SK-N-SH (cell line): ENCODE data around the gene TBC1D9B. TPM values are rescaled to one million over a fixed set of nuclear protein-coding genes. Genes with fewer than 3 reads are reported as not detected.

Source experiments
- CTCF ChIA-PET: fragments of 300-600, 350-600 bp; formaldehyde crosslinking; extraction: SDS; loops from one replicate; lab custom pipeline; 2021; lab: Yijun Ruan, JAX
- POLR2A ChIA-PET: fragments of 350-600 bp; sonication (Branson Sonifier 250); formaldehyde crosslinking; extraction: SDS; loops from one replicate; lab custom pipeline; 2020; ENCODE audit warnings: antibody characterized with exemption, inconsistent platforms; lab: Yijun Ruan, JAX
- DNase-seq: peaks from one replicate; pipeline ENCODE4 v3.0.0; 2012
- H2AFZ ChIP-seq: fragments of 200-600 bp; sonication (generic); 2 replicates; pipeline ENCODE4 v1.8.1; 2016; ENCODE audit warnings: antibody characterized with exemption, mild to moderate bottlenecking, low read depth
- H3F3A ChIP-seq: fragments of 200-600 bp; sonication (generic); replicated peaks from 2 replicates; pipeline ENCODE3; 2016; ENCODE audit warnings: antibody characterized with exemption, mild to moderate bottlenecking; ENCODE audit not compliant: insufficient read depth
- H3K27ac ChIP-seq, 2 experiments: fragments of 200-500 bp in 1 of 2; fragments of 200-600 bp in 1 of 2; sonication (Bioruptor generic) in 1 of 2; sonication (generic), shearing (Covaris generic) in 1 of 2; 2 replicates each; pipeline versions ENCODE4 v1.5.1 to v1.6.1; 2014 to 2016; ENCODE audit warnings: low read depth in 2 of 2, inconsistent platforms in 1 of 2, low read length in 1 of 2, mild to moderate bottlenecking in 1 of 2, mixed read lengths in 1 of 2
- H3K27me3 ChIP-seq: fragments of 200-600 bp; sonication (generic), shearing (Covaris generic); 2 replicates; pipeline ENCODE4 v1.6.1; 2016; ENCODE audit warnings: mixed run types; ENCODE audit not compliant: insufficient read depth
- H3K36me3 ChIP-seq, 2 experiments: fragments of 200-500 bp in 1 of 2; fragments of 200-600 bp in 1 of 2; sonication (Bioruptor generic) in 1 of 2; sonication (generic) in 1 of 2; replicated peaks in 1 of 2; 2 replicates each; pipeline versions ENCODE3 to v1.5.1; 2014 to 2016; ENCODE audit warnings: low read length in 1 of 2, mild to moderate bottlenecking in 1 of 2; ENCODE audit not compliant: insufficient read depth in 2 of 2, control insufficient read depth in 1 of 2
- H3K4me1 ChIP-seq, 2 experiments: fragments of 200-500 bp in 1 of 2; fragments of 200-600 bp in 1 of 2; sonication (Bioruptor generic) in 1 of 2; sonication (generic), shearing (Covaris generic) in 1 of 2; 2 replicates each; pipeline versions ENCODE4 v1.5.1 to v1.6.1; 2014 to 2016; ENCODE audit warnings: low read depth in 1 of 2, low read length in 1 of 2, mixed run types in 1 of 2; ENCODE audit not compliant: insufficient read depth in 2 of 2, control insufficient read depth in 1 of 2
- H3K4me2 ChIP-seq: fragments of 200-600 bp; sonication (generic), shearing (Covaris generic); 2 replicates; pipeline ENCODE4 v1.6.1; 2017; ENCODE audit warnings: mixed run types
- H3K4me3 ChIP-seq, 2 experiments: fragments of 200-500 bp in 1 of 2; fragments of 200-600 bp in 1 of 2; sonication (Bioruptor generic) in 1 of 2; sonication (generic), shearing (Covaris generic) in 1 of 2; 2 replicates each; pipeline versions ENCODE4 v1.5.1 to v1.8.1; 2014 to 2016; ENCODE audit warnings: low read depth in 2 of 2, inconsistent platforms in 1 of 2, low read length in 1 of 2, mild to moderate bottlenecking in 1 of 2, mixed read lengths in 1 of 2, moderate library complexity in 1 of 2
- H3K79me2 ChIP-seq: fragments of 200-600 bp; sonication (generic); 2 replicates; pipeline ENCODE4 v1.8.1; 2017; ENCODE audit warnings: mild to moderate bottlenecking; ENCODE audit not compliant: insufficient read depth
- H3K9ac ChIP-seq: fragments of 200-600 bp; sonication (generic); 2 replicates; pipeline ENCODE4 v1.6.1; 2017; ENCODE audit warnings: mixed run types
- H3K9me2 ChIP-seq: fragments of 200-600 bp; sonication (generic); 2 replicates; pipeline ENCODE4 v1.6.1; 2017; ENCODE audit warnings: mixed run types
- H3K9me3 ChIP-seq: fragments of 200-600 bp; sonication (generic); 2 replicates; pipeline ENCODE4 v1.6.1; 2017; ENCODE audit warnings: mixed run types, mild to moderate bottlenecking, moderate library complexity
- H4K20me1 ChIP-seq: fragments of 200-600 bp; sonication (generic); 2 replicates; pipeline ENCODE4 v1.6.1; 2017; ENCODE audit warnings: mild to moderate bottlenecking, mixed run types; ENCODE audit not compliant: insufficient read depth
- CHD2 ChIP-seq: fragments of 150-350 bp; IDR thresholded peaks from 2 replicates; pipeline ENCODE4 v1.6.1; 2018; ENCODE audit warnings: low read length; ENCODE audit not compliant: partially characterized antibody
- ELF1 ChIP-seq: IDR thresholded peaks from 2 replicates; pipeline ENCODE4 v1.4.0; 2012
- EP300 ChIP-seq, 2 experiments: IDR thresholded peaks; 2 replicates each; pipeline versions ENCODE4 v1.4.0 to v1.6.1; 2012; ENCODE audit warnings: borderline replicate concordance in 1 of 2, low read depth in 1 of 2, low read length in 1 of 2
- FOSL2 ChIP-seq: IDR thresholded peaks from 2 replicates; pipeline ENCODE4 v1.4.0; 2012; ENCODE audit warnings: low read depth, mild to moderate bottlenecking, moderate library complexity, borderline replicate concordance
- FOXM1 ChIP-seq: IDR thresholded peaks from 2 replicates; pipeline ENCODE4 v1.4.0; 2012; ENCODE audit warnings: low read depth, mild to moderate bottlenecking
- GABPA ChIP-seq: IDR thresholded peaks from 2 replicates; pipeline ENCODE4 v1.4.0; 2012; ENCODE audit warnings: low read depth, mild to moderate bottlenecking
- GATA2 ChIP-seq: sonication (generic); formaldehyde crosslinking; IDR thresholded peaks from 2 replicates; pipeline ENCODE4 v1.5.0; 2020; ENCODE audit warnings: mild to moderate bottlenecking, missing genetic modification reagents
- JUND ChIP-seq: IDR thresholded peaks from 2 replicates; pipeline ENCODE4 v1.4.0; 2012
- SMC3 ChIP-seq: IDR thresholded peaks from 2 replicates; pipeline ENCODE4 v1.6.1; 2012; ENCODE audit warnings: low read depth, low read length, improper control_type of control experiment
- YY1 ChIP-seq: IDR thresholded peaks from 2 replicates; pipeline ENCODE4 v1.4.0; 2012; ENCODE audit warnings: low read depth, mild to moderate bottlenecking
- WGBS: methylation state at CpG from one replicate; pipeline ENCODE4 v1.1.6; 2017; ENCODE audit warnings: low lambda C conversion rate; 5-methylcytosine and 5-hydroxymethylcytosine counted together
- polyA plus RNA-seq, 3 experiments: library from polyadenylated mRNA; depleted of rRNA; stranded (reverse); fragments of >200 nt; gene quantifications; 2 replicates each; pipeline ENCODE4 v1.2.3, GENCODE V29; 2012
- TF ChIP-seq, protein P1 (sequence below): IDR thresholded peaks from 2 replicates; pipeline ENCODE4 v1.4.0; 2012; ENCODE audit warnings: low read depth, borderline replicate concordance
- TF ChIP-seq, protein P2 (sequence below): IDR thresholded peaks from 2 replicates; pipeline ENCODE4 v1.4.0; 2012; ENCODE audit warnings: low read depth
- TF ChIP-seq, protein P3 (sequence below): IDR thresholded peaks from 2 replicates; pipeline ENCODE4 v1.6.1; 2012; ENCODE audit warnings: mild to moderate bottlenecking, low read depth, low read length, moderate library complexity
- TF ChIP-seq, protein P4 (sequence below): IDR thresholded peaks from 2 replicates; pipeline ENCODE4; 2012
- TF ChIP-seq, protein P5 (sequence below): IDR thresholded peaks from 2 replicates; pipeline ENCODE4 v1.4.0; 2012; ENCODE audit warnings: low read depth, borderline replicate concordance

The TBC1D9B gene
- polyA plus RNA-seq, 1 of the 3 experiments (the other 2 are of a cell fraction), result 75.6 TPM

DNA sequence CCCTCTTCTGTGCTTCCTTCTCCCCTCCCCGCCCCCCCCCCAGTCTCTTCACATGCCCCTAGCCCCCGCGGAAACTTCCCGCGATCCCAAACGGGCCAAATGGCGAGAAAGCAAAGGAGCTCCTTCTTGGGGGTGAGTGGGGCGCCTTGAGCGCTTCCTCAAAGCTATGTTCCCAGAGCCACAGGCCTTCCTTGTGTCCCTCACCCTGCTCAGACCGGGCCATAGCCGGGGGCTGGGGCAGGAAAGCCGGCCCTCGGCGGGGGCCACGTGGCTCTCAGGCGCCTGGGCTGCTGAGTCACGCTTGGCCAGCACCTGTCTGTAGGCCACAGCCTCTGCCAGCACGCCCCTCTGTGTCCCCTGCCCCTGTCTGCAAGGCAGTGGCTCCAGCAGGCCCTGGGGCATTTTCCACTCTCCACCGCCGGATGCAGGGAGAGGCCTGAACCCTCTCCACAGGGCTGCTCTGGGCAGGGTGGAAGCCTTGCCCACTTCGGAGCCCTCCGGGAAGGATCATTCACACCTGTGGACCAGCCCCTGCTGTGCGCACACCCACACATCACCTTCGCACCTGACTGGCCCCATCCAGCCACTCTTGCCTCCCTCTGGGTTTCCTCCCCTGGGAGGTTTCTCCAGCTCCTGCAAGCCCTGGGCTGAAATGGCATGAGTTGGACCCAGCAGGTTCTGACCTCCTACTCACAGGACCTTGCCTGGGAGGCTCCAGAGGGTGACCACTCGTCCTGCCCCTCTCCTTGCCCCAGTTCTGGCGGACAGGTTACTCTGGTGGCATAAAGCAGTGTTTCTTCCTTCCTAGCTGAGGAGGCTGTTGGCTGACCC lies 88.2 kb downstream of the TBC1D9B start:
- WGBS, result 49% methylated on average over 13 of the region's 26 CpGs
- Histone ChIP-seq H3K4me2 (peak overlapping the region; percentile 75), H2AFZ (no peak overlapping the region), H3F3A (peaks cover 11% of the 10 kb centered on the region), H3K4me1 (peaks cover 22 to 39% of the 10 kb centered on the region in 2 experiments), H3K36me3 (peaks cover 19 to 20% of the 10 kb centered on the region in 2 experiments)
- DNase-seq, result peak; percentile 59
- POLR2A ChIA-PET, result interaction anchor here (1.7 kb wide), 1 partner anchor 22 kb away, joined by 4 read pairs; no protein-coding TSS in a partner anchor
- TF ChIP-seq SMC3, result no peak
- TF ChIP-seq, protein P1, sequence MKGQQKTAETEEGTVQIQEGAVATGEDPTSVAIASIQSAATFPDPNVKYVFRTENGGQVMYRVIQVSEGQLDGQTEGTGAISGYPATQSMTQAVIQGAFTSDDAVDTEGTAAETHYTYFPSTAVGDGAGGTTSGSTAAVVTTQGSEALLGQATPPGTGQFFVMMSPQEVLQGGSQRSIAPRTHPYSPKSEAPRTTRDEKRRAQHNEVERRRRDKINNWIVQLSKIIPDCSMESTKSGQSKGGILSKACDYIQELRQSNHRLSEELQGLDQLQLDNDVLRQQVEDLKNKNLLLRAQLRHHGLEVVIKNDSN, result peak; percentile 45; the same call in 1 of the 2 replicates
- TF ChIP-seq, protein P2, sequence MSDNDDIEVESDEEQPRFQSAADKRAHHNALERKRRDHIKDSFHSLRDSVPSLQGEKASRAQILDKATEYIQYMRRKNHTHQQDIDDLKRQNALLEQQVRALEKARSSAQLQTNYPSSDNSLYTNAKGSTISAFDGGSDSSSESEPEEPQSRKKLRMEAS, result peak; percentile 92
- TF ChIP-seq, all 33 proteins: peak for 2
- H3K79me2 ChIP-seq, result peaks cover 43% of the 10 kb centered on the region
- peaks cover 35% of the 10 kb centered on the region for H4K20me1 ChIP-seq
- CTCF ChIA-PET, result interaction anchor here (1.4 to 1.6 kb wide), 2 partner anchors 8 to 20 kb away, joined by 3 to 4 read pairs; no protein-coding TSS in a partner anchor
- H3K27ac ChIP-seq, result peak overlapping the region; percentile 84 to 94
- H3K27me3 ChIP-seq, result no peaks in the 10 kb centered on the region
- H3K9ac ChIP-seq, result peak overlapping the region; percentile 97
- H3K9me3 ChIP-seq, result no peaks in the 10 kb centered on the region
- no peaks in the 10 kb centered on the region for H3K9me2 ChIP-seq
- H3K4me3 ChIP-seq, result no peak overlapping the region; a peak in 1 of 4 replicates

DNA sequence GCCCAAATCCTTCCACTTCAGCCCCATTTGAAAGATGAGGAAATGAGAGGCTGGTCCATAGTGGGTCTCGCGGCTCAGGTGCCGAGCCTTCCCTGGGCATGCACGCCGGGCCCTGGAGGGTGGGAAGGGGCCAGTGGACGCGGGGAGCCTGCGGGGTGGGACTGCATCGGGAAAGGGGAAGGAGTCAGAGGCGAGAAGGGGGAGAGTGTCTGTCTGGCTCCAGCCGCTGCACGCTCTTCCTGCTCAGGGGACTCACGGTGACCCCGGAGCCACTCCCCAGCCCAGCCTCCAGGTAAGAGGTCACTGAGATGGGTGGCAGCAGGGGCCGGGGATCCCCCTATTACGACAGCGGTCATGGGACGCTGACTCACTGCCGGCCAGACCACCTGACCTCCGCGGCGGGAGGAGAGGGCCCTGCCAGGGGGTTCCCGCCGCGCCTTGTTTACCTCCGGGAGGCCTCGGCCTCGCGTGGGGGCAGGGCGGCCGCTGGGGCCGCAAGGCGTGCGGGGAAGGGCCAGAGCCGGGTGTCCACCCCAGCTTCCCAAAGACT lies 88.9 kb downstream of the TBC1D9B start:
- Histone ChIP-seq H3K27ac (peak overlapping the region; percentile 84 to 94), H3K27me3 (no peaks in the 10 kb centered on the region), H3K4me1 (peaks cover 22 to 36% of the 10 kb centered on the region in 2 experiments), H3F3A (peaks cover 13% of the 10 kb centered on the region), H4K20me1 (peaks cover 28% of the 10 kb centered on the region), H2AFZ (peak overlapping the region; percentile 67; the same call in 1 of the 2 replicates), H3K9me3 (no peaks in the 10 kb centered on the region), H3K9ac (peak overlapping the region; percentile 97; the same call in 1 of the 2 replicates), H3K4me3 (peak overlapping the region in 1 of 2 experiments; percentile 32; a peak in 3 of 4 replicates), H3K9me2 (no peaks in the 10 kb centered on the region), H3K36me3 (peaks cover 18% of the 10 kb centered on the region in 2 experiments), H3K79me2 (peaks cover 36% of the 10 kb centered on the region), H3K4me2 (peak overlapping the region; percentile 75; the same call in 1 of the 2 replicates)
- WGBS, result 7% methylated on average over 15 of the region's 35 CpGs
- ChIA-PET POLR2A (interaction anchor here (1.7 kb wide), 1 partner anchor 22 kb away, joined by 4 read pairs; no protein-coding TSS in a partner anchor), CTCF (interaction anchor here (1.6 kb wide), 1 partner anchor 21 kb away, joined by 4 read pairs; no protein-coding TSS in a partner anchor)
- peak; percentile 88 for DNase-seq
- TF ChIP-seq GABPA (no peak), EP300 (IDR thresholded peaks at IDR 0.05; ENCODE audit: borderline replicate concordance in 1 of 2, low read depth in 1 of 2, low read length in 1 of 2) (peak; percentile 45 to 74; a peak in 2 of 4 replicates), GATA2 (CRISPR knock-in tag) (no peak), JUND (peak; percentile 74), CHD2 (peak; percentile 91), FOXM1 (no peak), ELF1 (no peak), YY1 (no peak), FOSL2 (peak; percentile 84; the same call in 1 of the 2 replicates)
- TF ChIP-seq, protein P3, sequence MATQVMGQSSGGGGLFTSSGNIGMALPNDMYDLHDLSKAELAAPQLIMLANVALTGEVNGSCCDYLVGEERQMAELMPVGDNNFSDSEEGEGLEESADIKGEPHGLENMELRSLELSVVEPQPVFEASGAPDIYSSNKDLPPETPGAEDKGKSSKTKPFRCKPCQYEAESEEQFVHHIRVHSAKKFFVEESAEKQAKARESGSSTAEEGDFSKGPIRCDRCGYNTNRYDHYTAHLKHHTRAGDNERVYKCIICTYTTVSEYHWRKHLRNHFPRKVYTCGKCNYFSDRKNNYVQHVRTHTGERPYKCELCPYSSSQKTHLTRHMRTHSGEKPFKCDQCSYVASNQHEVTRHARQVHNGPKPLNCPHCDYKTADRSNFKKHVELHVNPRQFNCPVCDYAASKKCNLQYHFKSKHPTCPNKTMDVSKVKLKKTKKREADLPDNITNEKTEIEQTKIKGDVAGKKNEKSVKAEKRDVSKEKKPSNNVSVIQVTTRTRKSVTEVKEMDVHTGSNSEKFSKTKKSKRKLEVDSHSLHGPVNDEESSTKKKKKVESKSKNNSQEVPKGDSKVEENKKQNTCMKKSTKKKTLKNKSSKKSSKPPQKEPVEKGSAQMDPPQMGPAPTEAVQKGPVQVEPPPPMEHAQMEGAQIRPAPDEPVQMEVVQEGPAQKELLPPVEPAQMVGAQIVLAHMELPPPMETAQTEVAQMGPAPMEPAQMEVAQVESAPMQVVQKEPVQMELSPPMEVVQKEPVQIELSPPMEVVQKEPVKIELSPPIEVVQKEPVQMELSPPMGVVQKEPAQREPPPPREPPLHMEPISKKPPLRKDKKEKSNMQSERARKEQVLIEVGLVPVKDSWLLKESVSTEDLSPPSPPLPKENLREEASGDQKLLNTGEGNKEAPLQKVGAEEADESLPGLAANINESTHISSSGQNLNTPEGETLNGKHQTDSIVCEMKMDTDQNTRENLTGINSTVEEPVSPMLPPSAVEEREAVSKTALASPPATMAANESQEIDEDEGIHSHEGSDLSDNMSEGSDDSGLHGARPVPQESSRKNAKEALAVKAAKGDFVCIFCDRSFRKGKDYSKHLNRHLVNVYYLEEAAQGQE, result no peak
- TF ChIP-seq, protein P4, sequence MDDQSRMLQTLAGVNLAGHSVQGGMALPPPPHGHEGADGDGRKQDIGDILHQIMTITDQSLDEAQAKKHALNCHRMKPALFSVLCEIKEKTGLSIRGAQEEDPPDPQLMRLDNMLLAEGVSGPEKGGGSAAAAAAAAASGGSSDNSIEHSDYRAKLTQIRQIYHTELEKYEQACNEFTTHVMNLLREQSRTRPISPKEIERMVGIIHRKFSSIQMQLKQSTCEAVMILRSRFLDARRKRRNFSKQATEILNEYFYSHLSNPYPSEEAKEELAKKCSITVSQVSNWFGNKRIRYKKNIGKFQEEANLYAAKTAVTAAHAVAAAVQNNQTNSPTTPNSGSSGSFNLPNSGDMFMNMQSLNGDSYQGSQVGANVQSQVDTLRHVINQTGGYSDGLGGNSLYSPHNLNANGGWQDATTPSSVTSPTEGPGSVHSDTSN, result peak; percentile 54; the same call in 1 of the 2 replicates
- TF ChIP-seq, protein P5, sequence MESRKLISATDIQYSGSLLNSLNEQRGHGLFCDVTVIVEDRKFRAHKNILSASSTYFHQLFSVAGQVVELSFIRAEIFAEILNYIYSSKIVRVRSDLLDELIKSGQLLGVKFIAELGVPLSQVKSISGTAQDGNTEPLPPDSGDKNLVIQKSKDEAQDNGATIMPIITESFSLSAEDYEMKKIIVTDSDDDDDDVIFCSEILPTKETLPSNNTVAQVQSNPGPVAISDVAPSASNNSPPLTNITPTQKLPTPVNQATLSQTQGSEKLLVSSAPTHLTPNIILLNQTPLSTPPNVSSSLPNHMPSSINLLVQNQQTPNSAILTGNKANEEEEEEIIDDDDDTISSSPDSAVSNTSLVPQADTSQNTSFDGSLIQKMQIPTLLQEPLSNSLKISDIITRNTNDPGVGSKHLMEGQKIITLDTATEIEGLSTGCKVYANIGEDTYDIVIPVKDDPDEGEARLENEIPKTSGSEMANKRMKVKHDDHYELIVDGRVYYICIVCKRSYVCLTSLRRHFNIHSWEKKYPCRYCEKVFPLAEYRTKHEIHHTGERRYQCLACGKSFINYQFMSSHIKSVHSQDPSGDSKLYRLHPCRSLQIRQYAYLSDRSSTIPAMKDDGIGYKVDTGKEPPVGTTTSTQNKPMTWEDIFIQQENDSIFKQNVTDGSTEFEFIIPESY, result no peak
- TF ChIP-seq, protein P1, result peak; percentile 93
